D721Med (cell line): ENCODE measurements around the gene MED16.

Experiments
- DNase-seq: peaks from one replicate; pipeline ENCODE4 v3.0.0; 2011; ENCODE audit warnings: low spot score; ENCODE audit not compliant: insufficient read length
- FAIRE-seq: peaks from 2 replicates; lab custom pipeline; 2011; peaks lifted over from hg19 to GRCh38; lab: Jason Lieb, UNC
- CTCF ChIP-seq: IDR thresholded peaks from 2 replicates; pipeline ENCODE4 v1.5.1; 2012; ENCODE audit warnings: mild to moderate bottlenecking, control low read depth; ENCODE audit not compliant: insufficient read depth; ENCODE audit errors: missing control alignments

The MED16 gene

GRCh38 chr19:903266-903797 lies 10.3 kb upstream of the MED16 start:
- FAIRE-seq (no peak), DNase-seq (peak; percentile 92)
- TF ChIP-seq CTCF: no peak

GRCh38 chr19:902446-903226 lies 9.6 kb upstream of the MED16 start:
- DNase-seq: no peak
- FAIRE-seq: no peak
- no peak for TF ChIP-seq CTCF

- no peak for TF ChIP-seq CTCF
- FAIRE-seq: no peak
- no peak for DNase-seq
Observed at GRCh38 chr19:902093-902370, 9.0 kb upstream of the MED16 start.

- DNase-seq: no peak
- FAIRE-seq: no peak
- no peak for TF ChIP-seq CTCF
Observed at GRCh38 chr19:901216-902092, 8.5 kb upstream of the MED16 start.

GRCh38 chr19:900302-901111 lies 7.5 kb upstream of the MED16 start:
- TF ChIP-seq CTCF: no peak
- FAIRE-seq (no peak), DNase-seq (peak; percentile 80)

- FAIRE-seq (no peak), DNase-seq (no peak)
- no peak for TF ChIP-seq CTCF
Observed at GRCh38 chr19:900043-900301, 7.0 kb upstream of the MED16 start.
